Medulla oblongata (tissue), 1 donor: ENCODE measurements around the gene OR8G1.
"Not testable (repeated sequence)": the region's sequence is repeated elsewhere in the genome, so short reads cannot be mapped to it uniquely, and the experiment has no call there.

ENCODE experiments used
- DNase-seq: peaks from one replicate; pipeline ENCODE4 v3.0.0-alpha.2; 2015; ENCODE audit errors: extremely low spot score

OR8G1 gene

DNA sequence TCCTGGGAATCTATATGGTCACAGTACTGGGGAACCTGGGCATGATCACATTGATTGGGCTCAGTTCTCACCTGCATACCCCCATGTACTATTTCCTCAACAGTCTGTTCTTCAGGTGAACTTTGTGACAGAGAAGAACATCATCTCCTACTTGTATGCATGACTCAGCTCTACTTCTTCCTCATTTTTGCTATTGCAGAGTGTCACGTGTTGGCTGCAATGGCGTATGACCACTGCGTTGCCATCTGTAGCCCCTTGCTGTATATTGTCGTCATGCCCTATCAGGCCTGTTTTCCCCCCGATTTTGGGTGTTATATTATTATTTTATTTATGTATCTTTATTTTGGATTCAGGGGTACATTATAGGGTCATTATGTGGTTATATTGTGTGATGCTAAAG is 2.4 kb upstream of the OR8G1 start:
- no peak for DNase-seq

DNA sequence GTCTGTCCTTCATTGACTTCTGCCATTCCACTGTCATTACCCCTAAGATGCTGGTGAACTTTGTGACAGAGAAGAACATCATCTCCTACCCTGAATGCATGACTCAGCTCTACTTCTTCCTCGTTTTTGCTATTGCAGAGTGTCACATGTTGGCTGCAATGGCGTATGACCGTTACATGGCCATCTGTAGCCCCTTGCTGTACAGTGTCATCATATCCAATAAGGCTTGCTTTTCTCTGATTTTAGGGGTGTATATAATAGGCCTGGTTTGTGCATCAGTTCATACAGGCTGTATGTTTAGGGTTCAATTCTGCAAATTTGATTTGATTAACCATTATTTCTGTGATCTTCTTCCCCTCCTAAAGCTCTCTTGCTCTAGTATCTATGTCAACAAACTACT is 9.0 kb downstream of the OR8G1 start:
- DNase-seq, result not testable (repeated sequence)

DNA sequence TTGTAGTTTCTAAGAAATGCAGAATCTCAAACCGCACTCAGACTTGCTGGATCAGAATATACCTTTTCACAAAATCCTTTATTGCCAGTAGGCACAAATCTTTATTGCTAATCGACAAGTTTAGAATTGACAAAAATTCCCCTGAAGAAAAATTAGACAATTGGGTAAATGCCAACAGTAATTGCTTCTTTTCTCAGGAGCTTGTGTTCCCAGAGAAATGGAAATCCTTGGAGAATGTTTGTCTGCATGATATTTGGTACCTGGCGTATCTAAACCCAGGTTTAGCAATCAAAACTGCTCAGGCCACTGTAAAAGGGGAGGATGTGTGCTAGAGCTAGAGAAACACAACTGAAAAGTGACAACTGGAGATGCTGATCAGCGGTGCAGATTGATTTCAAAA is 15.2 kb downstream of the OR8G1 start, which contains the start of gene OR8G5:
Gene OR8G5, plus strand, starts transcription at position 301 of the 400 bp plus-strand sequence. CDS start 8,556 bp downstream, outside the sequence.
- DNase-seq, result no peak

DNA sequence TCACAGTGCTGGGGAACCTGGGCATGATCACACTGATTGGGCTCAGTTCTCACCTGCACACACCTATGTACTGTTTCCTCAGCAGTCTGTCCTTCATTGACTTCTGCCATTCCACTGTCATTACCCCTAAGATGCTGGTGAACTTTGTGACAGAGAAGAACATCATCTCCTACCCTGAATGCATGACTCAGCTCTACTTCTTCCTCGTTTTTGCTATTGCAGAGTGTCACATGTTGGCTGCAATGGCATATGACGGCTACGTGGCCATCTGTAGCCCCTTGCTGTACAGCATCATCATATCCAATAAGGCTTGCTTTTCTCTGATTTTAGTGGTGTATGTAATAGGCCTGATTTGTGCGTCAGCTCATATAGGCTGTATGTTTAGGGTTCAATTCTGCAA is 24.1 kb downstream of the OR8G1 start:
- DNase-seq, result not testable (repeated sequence)

DNA sequence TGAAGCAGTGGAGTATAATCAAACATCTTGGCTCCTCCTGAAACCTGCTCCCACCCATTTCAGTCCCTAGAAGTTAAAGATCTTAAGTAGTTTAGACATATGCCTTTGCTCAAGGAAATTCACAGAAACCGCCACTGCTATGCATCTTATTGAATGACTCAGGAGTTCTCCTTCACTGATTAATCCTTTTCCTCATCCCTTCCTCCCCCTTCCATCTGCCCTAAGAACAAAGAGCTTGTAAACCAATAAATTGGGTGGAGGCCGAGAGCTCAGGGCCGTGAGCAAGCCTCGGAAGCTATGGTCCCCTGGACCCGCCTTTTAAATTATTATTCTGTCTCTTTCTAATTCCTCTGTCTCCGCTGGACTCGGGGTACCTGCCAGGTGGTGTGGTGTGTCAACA is 30.0 kb downstream of the OR8G1 start:
- DNase-seq, result not testable (repeated sequence)

DNA sequence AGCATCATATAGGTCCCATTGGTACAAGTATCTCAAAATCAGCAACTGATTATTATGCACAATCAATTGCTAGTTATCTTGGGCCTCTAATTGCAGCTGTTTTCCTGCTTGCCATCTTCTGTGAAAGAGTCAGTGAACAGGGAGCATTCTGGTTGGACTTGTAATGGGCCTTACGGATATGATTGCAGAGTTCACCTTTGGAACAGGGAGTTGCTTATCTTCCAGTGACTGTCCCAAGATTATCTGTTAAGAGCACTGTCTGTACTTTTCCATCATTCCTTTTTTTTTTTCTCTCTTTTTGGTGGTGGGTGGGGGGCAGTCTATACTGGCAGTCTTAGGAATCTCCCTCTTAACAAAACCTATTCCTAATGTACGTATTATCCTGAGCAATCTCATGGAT is 33.1 kb downstream of the OR8G1 start:
- DNase-seq, result no peak

DNA sequence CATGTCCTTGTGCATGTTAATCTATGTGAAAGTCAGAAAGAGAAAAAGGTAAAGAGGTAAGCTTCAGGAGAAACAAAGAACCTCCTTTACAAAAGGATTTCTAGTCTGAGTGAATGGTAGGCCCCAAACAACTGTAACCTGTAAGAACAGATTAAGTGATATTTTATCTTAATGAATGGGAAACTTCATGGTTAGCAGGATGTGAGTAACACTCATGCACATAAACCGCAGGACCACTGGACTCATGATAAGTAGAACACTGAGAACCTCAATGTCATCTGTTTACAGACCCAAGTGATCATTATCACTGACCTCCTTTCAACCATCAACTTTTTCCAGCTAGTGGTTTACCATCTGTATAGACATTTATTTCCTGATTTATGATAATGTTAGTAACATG is 35.2 kb downstream of the OR8G1 start:
- DNase-seq, result no peak

DNA sequence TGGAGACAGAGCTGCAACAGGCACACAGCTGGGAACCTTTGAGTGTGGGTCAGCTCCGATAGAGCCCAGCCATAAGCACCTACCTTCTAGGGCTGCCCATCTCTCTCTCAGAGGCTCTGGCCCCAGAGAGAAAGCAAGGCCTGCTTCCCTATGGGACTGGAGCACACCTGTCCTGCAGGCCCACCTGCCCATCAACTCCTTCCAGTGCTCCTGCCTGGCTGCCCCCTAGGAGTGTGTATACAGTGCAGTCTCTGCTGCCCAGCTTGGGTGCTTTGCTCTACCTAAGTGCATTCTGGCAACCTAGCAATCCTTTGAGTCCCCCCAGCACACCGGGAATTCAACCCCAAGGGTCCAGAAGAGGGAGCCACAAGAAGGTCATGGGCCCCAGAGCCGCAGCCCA is 36.3 kb downstream of the OR8G1 start:
- DNase-seq, result no peak

DNA sequence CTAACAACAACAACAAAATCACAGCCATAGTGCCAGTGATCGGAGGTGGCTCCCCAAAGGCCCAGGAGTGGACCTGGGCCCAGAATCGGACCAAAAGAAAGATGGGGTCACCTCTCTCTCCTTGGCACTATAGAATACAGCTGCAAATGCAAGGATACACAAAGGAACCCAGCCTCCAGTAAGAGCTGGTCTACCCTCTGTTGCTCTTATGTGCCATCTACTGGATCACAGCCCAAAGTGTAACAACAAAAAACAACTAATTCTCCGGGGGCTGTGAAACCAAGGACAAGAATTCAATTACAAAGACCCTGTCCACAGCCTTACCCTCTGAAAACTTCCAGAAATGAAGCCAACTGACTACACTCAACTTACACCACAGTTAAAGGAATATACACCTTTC is 36.9 kb downstream of the OR8G1 start:
- no peak for DNase-seq

DNA sequence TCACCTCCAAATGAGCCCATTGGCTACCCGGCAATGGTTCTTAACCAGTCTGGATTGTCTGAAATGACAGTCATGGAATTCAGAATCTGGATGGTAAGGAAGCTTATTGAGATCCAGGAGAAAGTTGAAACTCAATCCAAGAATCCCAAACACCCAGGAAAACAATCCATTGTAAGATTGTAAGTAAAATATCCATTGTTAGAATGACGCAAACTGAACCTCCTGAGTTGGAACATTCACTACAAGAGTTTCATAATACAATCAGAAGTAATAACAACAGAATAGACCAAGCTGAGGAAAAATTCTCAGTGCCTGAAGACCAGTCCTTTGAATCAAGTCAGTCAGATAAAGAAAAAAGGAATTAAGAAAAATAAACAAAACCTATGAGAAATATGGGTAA is 37.4 kb downstream of the OR8G1 start:
- DNase-seq, result no peak

DNA sequence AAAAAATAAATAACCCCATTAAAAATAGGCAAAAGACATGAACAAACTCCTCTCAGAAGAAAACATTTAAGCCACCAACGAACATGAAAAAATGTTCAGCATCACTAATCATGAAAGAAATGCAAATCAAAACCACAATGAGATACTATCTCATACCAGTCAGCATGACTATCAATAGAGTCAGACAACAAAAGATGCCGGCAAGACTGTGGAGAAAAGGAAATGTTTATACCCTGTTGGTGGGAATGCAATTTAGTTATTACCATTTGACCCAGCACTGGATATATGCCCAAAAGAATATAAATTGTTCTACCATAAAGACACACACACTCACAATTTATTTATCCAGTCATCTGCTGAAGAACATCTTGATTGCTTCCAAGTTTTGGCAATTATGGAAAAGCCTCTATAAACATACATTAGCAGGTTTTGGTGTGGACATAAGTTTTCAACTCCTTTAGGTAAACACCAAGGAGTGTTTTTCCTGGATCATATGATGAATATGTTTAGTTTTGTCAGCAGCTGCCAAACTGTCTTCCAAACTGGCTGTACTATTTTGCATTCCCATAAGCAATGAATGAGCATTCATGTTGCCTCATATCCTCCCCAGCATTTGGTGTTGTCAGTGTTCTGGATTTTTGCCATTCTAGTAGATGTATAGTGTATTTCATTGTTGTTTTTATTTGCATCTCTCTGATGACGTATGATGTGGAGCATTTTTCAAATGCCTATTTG is 44.9 kb downstream of the OR8G1 start:
- no peak for DNase-seq

DNA sequence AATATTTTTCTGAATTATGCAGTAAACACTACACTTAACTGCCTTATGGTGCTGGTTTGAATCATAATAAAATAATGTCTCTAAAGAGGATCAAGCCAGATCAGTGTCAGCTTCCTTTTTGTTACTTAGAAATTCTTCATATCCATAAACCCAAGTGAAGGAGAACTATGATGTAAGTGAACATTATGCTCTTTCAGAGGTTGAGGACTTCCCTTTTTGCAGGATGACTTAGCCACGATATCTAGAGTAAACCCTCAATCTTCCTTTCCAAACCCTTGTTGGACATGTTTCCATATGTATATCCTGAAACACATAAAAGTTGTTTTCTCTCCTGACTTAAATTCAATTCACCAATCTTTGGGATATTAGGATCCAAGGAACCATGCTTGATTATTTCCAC is 53.8 kb downstream of the OR8G1 start:
- no peak for DNase-seq

DNA sequence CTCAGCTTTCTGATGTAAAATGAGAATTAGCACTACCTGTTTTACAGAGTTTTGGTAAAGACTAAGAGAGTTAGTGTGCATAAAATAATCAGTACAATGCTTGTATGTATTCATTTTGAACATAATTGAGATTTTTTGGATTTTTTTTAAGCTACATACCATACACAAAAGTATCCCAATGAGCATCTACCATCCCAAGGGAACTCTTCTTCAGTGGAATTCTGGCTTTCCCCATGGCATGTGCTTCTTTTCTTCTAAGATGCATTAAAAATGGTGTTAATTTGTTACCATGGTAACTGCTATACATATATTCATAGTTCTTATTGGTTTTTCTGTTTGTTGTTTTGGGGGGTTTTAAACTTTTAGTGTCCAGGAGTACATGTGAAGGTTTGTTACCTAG is 55.1 kb downstream of the OR8G1 start:
- DNase-seq, result no peak

DNA sequence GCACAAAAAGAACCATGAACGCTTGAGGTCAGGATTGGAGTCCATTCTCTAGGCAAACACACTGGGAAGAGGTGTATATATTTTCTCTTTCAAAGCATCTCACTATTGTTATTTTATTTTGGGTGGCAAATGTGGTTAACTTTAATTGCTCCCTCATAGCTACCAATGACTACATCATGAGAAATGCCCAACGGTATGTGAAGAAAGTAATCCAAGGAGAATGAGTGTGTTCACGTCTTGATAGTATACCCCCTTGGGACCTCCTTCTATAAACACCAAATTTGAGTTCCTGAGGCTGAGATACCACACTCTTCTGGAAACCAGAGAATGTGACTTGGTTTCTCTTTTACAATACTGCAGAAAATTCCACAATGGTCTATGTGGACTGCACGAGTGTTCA is 57.0 kb downstream of the OR8G1 start:
- no peak for DNase-seq

DNA sequence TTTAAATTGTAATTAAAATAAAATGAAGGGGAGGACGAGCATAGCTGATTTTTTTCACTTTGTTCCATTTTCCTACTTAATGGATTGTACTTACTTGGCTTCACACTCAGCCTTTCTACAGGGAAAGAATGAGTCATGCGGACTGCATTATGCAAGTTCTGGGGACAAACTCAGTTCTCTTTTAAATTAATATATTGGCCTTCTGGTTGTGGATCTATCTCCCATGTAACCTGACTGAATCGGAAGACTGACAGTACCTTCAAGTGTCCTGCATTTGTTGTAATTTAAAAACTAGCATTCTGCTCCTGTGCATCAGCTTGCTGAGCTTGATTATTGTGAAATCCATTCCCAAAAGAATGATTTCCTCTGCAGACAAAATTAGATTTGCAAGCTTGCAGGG is 60.7 kb downstream of the OR8G1 start:
- no peak for DNase-seq

DNA sequence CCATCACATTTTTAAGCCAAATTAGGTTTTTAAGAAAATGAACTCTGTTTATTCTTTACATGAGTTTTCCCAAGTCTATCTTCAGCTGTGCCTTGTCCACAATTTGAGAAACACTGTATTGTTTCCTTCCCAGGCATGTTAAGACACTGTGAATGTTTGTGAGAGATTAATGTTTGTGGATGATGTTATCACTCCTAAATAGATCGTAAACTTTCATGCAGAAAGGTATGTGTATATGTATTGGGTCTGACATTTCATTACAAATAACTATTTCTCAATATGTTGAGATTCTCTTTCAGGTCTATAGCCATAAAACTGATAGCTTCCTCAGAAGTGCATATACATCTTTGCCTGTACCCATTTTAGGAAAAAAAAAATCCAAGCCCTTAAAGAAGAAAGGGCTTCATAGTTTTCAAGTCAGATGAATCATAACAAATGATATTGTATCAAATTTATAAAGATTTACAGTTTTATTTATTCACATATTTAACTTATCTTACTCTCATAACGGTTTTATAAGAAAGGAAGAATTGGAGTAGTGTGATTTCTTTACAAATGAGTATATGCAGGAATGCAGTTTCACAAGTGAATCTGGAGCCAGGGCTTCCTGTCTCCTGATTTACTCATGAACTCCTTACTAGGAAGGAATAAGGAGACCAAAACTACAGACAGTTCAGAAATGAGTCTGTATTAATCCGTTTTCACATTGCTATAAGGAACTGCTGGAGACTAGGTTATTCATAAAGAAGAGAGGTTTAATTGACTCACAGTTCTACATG is 61.6 kb downstream of the OR8G1 start:
- DNase-seq, result no peak
